Keratinocyte (primary cell): ENCODE results near the gene CYP39A1. TPM values are rescaled to one million over a fixed set of nuclear protein-coding genes. Genes with fewer than 3 reads are reported as not detected.

Experiments used
- DNase-seq: peaks from one replicate; pipeline ENCODE4 v3.0.0-alpha.2; 2011; ENCODE audit warnings: low read depth, missing footprints, low spot score
- FAIRE-seq: peaks from 2 replicates; lab custom pipeline; 2011; peaks lifted over from hg19 to GRCh38; lab: Jason Lieb, UNC
- H2AFZ ChIP-seq: 2 replicates; pipeline ENCODE4 v1.6.0; 2012; ENCODE audit warnings: low read length, control low read depth, inconsistent platforms; ENCODE audit not compliant: control insufficient read depth
- H3K27ac ChIP-seq: 2 replicates; pipeline ENCODE4 v1.5.1; 2011; ENCODE audit warnings: low read length; ENCODE audit not compliant: control insufficient read depth, insufficient read depth
- H3K27me3 ChIP-seq: 3 replicates; pipeline ENCODE4 v1.6.0; 2011; ENCODE audit warnings: low read length; ENCODE audit not compliant: control insufficient read depth, insufficient read depth; ENCODE audit errors: extremely low read depth
- H3K36me3 ChIP-seq, 2 experiments: 2 replicates in 1 of 2; 3 replicates in 1 of 2; pipeline ENCODE4 v1.5.1; 2011; ENCODE audit warnings: low read length in 2 of 2, mild to moderate bottlenecking in 1 of 2; ENCODE audit not compliant: control insufficient read depth in 2 of 2, insufficient read depth in 2 of 2; ENCODE audit errors: extremely low read depth in 1 of 2
- H3K4me1 ChIP-seq: 3 replicates; pipeline ENCODE4 v1.5.1; 2011; ENCODE audit warnings: low read length; ENCODE audit not compliant: control insufficient read depth, insufficient read depth; ENCODE audit errors: extremely low read depth
- H3K4me2 ChIP-seq: 3 replicates; pipeline ENCODE4 v1.6.0; 2011; ENCODE audit warnings: low read depth, low read length; ENCODE audit not compliant: control insufficient read depth, insufficient read depth; ENCODE audit errors: extremely low read depth
- H3K4me3 ChIP-seq, 3 experiments: fragments of 200-600 bp in 1 of 3; sonication (generic) in 1 of 3; 2 replicates in 2 of 3; 3 replicates in 1 of 3; pipeline ENCODE4 v1.5.1; 2011 to 2016; ENCODE audit warnings: low read length in 3 of 3, mild to moderate bottlenecking in 3 of 3, control low read depth in 2 of 3, inconsistent platforms in 1 of 3, low read depth in 1 of 3, mixed read lengths in 1 of 3, mixed run types in 1 of 3, moderate library complexity in 1 of 3; ENCODE audit not compliant: control insufficient read depth in 2 of 3, insufficient read depth in 2 of 3; ENCODE audit errors: extremely low read depth in 1 of 3
- H3K79me2 ChIP-seq: 2 replicates; pipeline ENCODE4 v1.6.0; 2012; ENCODE audit warnings: low read length; ENCODE audit not compliant: control insufficient read depth, insufficient read depth
- H3K9ac ChIP-seq: 3 replicates; pipeline ENCODE4 v1.6.0; 2011; ENCODE audit warnings: low read length; ENCODE audit not compliant: control insufficient read depth, insufficient read depth; ENCODE audit errors: extremely low read depth
- H3K9me1 ChIP-seq: 3 replicates; pipeline ENCODE4 v1.6.0; 2011; ENCODE audit warnings: low read length; ENCODE audit not compliant: control insufficient read depth, insufficient read depth; ENCODE audit errors: extremely low read depth
- H3K9me3 ChIP-seq: 2 replicates; pipeline ENCODE4 v1.5.1; 2012; ENCODE audit warnings: low read depth, low read length; ENCODE audit not compliant: control insufficient read depth
- H4K20me1 ChIP-seq: 3 replicates; pipeline ENCODE4 v1.6.0; 2011; ENCODE audit warnings: low read length; ENCODE audit not compliant: control insufficient read depth, insufficient read depth; ENCODE audit errors: extremely low read depth
- CTCF ChIP-seq, 3 experiments: IDR thresholded peaks in 1 of 3; conservative IDR thresholded peaks in 1 of 3; optimal IDR thresholded peaks in 1 of 3; 2 replicates in 2 of 3; 3 replicates in 1 of 3; pipeline versions ENCODE3 to v1.5.1; 2011; ENCODE audit warnings: low read length in 3 of 3, mild to moderate bottlenecking in 3 of 3, moderate library complexity in 2 of 3, control low read depth in 1 of 3, inconsistent platforms in 1 of 3; ENCODE audit not compliant: insufficient read depth in 2 of 3; ENCODE audit errors: extremely low read depth in 1 of 3
- EZH2 ChIP-seq: IDR thresholded peaks from one replicate; pipeline ENCODE4 v1.6.1; 2012; ENCODE audit warnings: inconsistent platforms, mild to moderate bottlenecking, low read length, moderate library complexity
- dilution Hi-C: fragments of 300-500 bp; cut with MboI; formaldehyde crosslinking; loops from one replicate; pipeline ENCODE4 v1.7.0; 2020; ENCODE audit warnings: low sequenced_read_pairs; ENCODE audit not compliant: extremely low pct_ligation_motif_present
- polyA plus RNA-seq, 5 experiments: library from polyadenylated mRNA; depleted of rRNA in 3 of 5; stranded (reverse) in 3 of 5; stranded (forward) in 1 of 5; unstranded in 1 of 5; fragments of >200 nt; gene quantifications; 1 replicate in 1 of 5; 2 replicates in 3 of 5; 3 replicates in 1 of 5; pipeline versions ENCODE4 v1.2.1 to v1.2.3, GENCODE V29; 2011 to 2012; ENCODE audit warnings: missing spikeins in 2 of 5, low read depth in 1 of 5, low replicate concordance in 1 of 5

The CYP39A1 gene
- polyA plus RNA-seq, 1 donor (not counting 4 experiments of a cell fraction or from before 2014, with no cell fraction given) = 1.6 TPM

DNA sequence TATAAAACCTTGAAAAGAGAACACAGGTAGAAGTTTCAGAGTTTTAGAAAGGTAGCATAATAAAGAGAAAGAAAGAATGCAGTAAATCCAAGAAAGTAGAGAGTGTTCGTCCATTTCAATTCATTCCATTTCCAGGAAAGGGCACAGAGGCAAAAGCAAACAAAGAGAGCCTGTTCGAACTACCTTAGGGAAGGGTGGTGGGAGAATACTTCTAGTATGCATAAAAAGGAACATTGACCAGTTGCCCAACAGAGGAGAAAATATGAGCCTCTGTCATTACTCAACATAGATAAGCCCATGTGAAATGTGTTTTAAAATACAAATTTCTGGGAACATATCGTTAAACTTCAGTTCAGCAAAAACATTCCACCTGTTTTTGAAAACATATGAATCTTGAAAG, 60.6 kb downstream of the CYP39A1 start:
- Histone ChIP-seq H3K27ac (no peak overlapping the region), H2AFZ (no peak overlapping the region), H4K20me1 (no peaks in the 10 kb centered on the region), H3K9me3 (no peaks in the 10 kb centered on the region), H3K9ac (no peak overlapping the region), H3K9me1 (no peaks in the 10 kb centered on the region), H3K4me3 (no peak overlapping the region), H3K4me1 (no peaks in the 10 kb centered on the region), H3K79me2 (no peaks in the 10 kb centered on the region), H3K4me2 (no peak overlapping the region), H3K36me3 (no peaks in the 10 kb centered on the region), H3K27me3 (no peaks in the 10 kb centered on the region)
- no peak for DNase-seq
- no peak for FAIRE-seq
- dilution Hi-C loops = no loop called here
- TF ChIP-seq CTCF (optimal IDR thresholded peaks at IDR 0.05 in 1 of 3, IDR thresholded peaks at IDR 0.05 in 1 of 3, conservative IDR thresholded peaks at IDR 0.05 in 1 of 3; ENCODE audit: extremely low read depth in 1 of 3, insufficient read depth in 2 of 3, low read length in 3 of 3) = no peak
- no peak for TF ChIP-seq EZH2

- FAIRE-seq = no peak
- Histone ChIP-seq H2AFZ (no peak overlapping the region), H3K27me3 (no peaks in the 10 kb centered on the region), H3K4me1 (no peaks in the 10 kb centered on the region), H3K9ac (no peak overlapping the region), H3K4me2 (no peak overlapping the region), H3K9me3 (no peaks in the 10 kb centered on the region), H3K4me3 (no peak overlapping the region), H3K36me3 (no peaks in the 10 kb centered on the region), H3K27ac (no peak overlapping the region), H3K79me2 (no peaks in the 10 kb centered on the region), H4K20me1 (no peaks in the 10 kb centered on the region), H3K9me1 (no peaks in the 10 kb centered on the region)
- DNase-seq = no peak
- dilution Hi-C loops = no loop called here
- no peak for TF ChIP-seq EZH2
- TF ChIP-seq CTCF (optimal IDR thresholded peaks at IDR 0.05 in 1 of 3, IDR thresholded peaks at IDR 0.05 in 1 of 3, conservative IDR thresholded peaks at IDR 0.05 in 1 of 3; ENCODE audit: extremely low read depth in 1 of 3, insufficient read depth in 2 of 3, low read length in 3 of 3) = no peak
Measured at GRCh38 chr6:46590765-46591164, 61.9 kb downstream of the CYP39A1 start.
